ENCODE results near the gene PRIM1.
"Not testable (repeated sequence)": the region's sequence is repeated elsewhere in the genome, so short reads cannot be mapped to it uniquely, and the experiment has no call there.

PRIM1 gene

DNA sequence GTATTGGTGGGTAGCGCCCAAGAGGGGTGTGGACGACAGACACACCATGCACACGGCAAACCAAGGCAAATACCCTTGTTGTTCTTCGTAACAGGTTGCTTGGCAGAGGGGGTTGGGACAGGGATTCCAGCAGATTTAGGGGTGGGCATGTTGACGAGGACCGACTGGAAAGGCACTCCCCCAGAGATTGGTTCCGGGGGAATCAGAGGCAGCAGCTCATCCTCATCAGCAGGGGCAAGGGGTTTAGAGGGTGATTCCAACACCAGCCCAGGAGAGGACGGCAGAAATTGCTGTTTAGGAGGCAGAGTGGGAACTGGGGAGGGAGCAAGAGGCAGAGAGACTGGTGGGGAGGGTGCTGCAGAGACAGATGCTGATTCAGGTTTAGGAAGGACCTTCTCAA lies 36.3 kb downstream of the PRIM1 start:
- no peak overlapping the region for H3K4me3 ChIP-seq (ENCODE audit: low read depth, low read length)
- H3K9ac ChIP-seq (ENCODE audit: low read depth, low read length) = no peak overlapping the region
- H3K36me3 ChIP-seq (ENCODE audit: control insufficient read depth, insufficient read depth, low read length) = peaks cover 53% of the 10 kb centered on the region
- H3K4me1 ChIP-seq (ENCODE audit: control insufficient read depth, insufficient read depth, low read length) = peaks cover 12% of the 10 kb centered on the region
- H3K9me3 ChIP-seq (ENCODE audit: control insufficient read depth, insufficient read depth, low read length) = no peaks in the 10 kb centered on the region
- H3K27me3 ChIP-seq (ENCODE audit: control insufficient read depth, insufficient read depth, low read length) = no peaks in the 10 kb centered on the region

GRCh38 chr12:56714431-56714929 lies 37.6 kb downstream of the PRIM1 start:
- H3K27me3 ChIP-seq (ENCODE audit: control insufficient read depth, insufficient read depth, low read length) = no peaks in the 10 kb centered on the region
- H3K36me3 ChIP-seq (ENCODE audit: control insufficient read depth, insufficient read depth, low read length) = peaks cover 47% of the 10 kb centered on the region
- H3K9ac ChIP-seq (ENCODE audit: low read depth, low read length) = no peak overlapping the region
- no peak overlapping the region for H3K4me3 ChIP-seq (ENCODE audit: low read depth, low read length)
- no peaks in the 10 kb centered on the region for H3K9me3 ChIP-seq (ENCODE audit: control insufficient read depth, insufficient read depth, low read length)
- peaks cover 7% of the 10 kb centered on the region for H3K4me1 ChIP-seq (ENCODE audit: control insufficient read depth, insufficient read depth, low read length)

DNA sequence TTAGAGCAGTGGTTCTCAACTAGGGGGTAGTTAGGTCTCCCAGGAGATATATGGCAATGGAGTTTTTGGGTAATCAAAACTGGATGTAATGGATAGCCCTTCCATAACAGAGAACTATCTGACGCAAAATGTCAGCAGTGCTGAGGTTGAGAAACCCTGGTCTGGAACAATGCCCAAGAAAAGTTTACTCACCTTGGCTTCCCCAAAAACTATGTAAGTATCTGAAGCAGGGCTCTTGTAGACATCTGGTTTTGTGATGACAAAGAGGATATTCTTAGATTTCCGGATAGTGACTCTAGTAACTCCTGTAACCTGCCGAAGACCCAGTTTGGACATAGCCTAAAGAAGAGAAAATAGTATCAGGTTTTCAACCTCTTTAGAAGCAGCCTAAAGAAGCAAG lies 38.8 kb downstream of the PRIM1 start:
- Histone ChIP-seq H3K4me3 (ENCODE audit: low read depth, low read length) (no peak overlapping the region), H3K36me3 (ENCODE audit: control insufficient read depth, insufficient read depth, low read length) (peaks cover 42% of the 10 kb centered on the region), H3K4me1 (ENCODE audit: control insufficient read depth, insufficient read depth, low read length) (no peaks in the 10 kb centered on the region), H3K9me3 (ENCODE audit: control insufficient read depth, insufficient read depth, low read length) (no peaks in the 10 kb centered on the region), H3K9ac (ENCODE audit: low read depth, low read length) (no peak overlapping the region), H3K27me3 (ENCODE audit: control insufficient read depth, insufficient read depth, low read length) (no peaks in the 10 kb centered on the region)

GRCh38 chr12:56709759-56710376 lies 42.3 kb downstream of the PRIM1 start:
- Histone ChIP-seq H3K4me1 (ENCODE audit: control insufficient read depth, insufficient read depth, low read length) (no peaks in the 10 kb centered on the region), H3K9me3 (ENCODE audit: control insufficient read depth, insufficient read depth, low read length) (no peaks in the 10 kb centered on the region), H3K4me3 (ENCODE audit: low read depth, low read length) (no peak overlapping the region), H3K27me3 (ENCODE audit: control insufficient read depth, insufficient read depth, low read length) (no peaks in the 10 kb centered on the region), H3K36me3 (ENCODE audit: control insufficient read depth, insufficient read depth, low read length) (peaks cover 31% of the 10 kb centered on the region), H3K9ac (ENCODE audit: low read depth, low read length) (no peak overlapping the region)

DNA sequence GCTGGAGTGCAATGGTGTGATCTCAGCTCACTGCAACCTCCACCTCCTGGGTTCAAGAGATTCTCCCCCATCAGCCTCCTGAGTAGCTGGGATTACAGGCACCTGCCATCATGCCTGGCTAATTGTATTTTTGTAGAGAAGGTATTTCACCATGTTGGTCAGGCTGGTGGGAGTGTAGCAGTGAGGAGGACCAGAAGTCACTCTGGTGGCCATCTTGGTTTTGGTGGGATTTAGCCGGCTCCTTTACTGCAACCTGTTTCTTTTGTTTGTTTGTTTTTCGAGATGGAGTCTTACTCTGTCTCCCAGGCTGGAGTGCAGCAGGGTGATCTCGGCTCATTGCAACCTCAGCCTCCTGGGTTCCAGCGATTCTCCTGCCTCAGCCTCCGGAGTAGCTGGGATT lies 47.6 kb downstream of the PRIM1 start:
- not testable (repeated sequence) for H3K4me1 ChIP-seq (ENCODE audit: control insufficient read depth, insufficient read depth, low read length); H3K4me3 ChIP-seq (ENCODE audit: low read depth, low read length); H3K27me3 ChIP-seq (ENCODE audit: control insufficient read depth, insufficient read depth, low read length); H3K36me3 ChIP-seq (ENCODE audit: control insufficient read depth, insufficient read depth, low read length); H3K9me3 ChIP-seq (ENCODE audit: control insufficient read depth, insufficient read depth, low read length); H3K9ac ChIP-seq (ENCODE audit: low read depth, low read length)

GRCh38 chr12:56699020-56699661 lies 53.0 kb downstream of the PRIM1 start:
- Histone ChIP-seq H3K4me1 (ENCODE audit: control insufficient read depth, insufficient read depth, low read length) (peaks cover 6% of the 10 kb centered on the region), H3K9me3 (ENCODE audit: control insufficient read depth, insufficient read depth, low read length) (no peaks in the 10 kb centered on the region), H3K36me3 (ENCODE audit: control insufficient read depth, insufficient read depth, low read length) (no peaks in the 10 kb centered on the region), H3K27me3 (ENCODE audit: control insufficient read depth, insufficient read depth, low read length) (no peaks in the 10 kb centered on the region), H3K4me3 (ENCODE audit: low read depth, low read length) (no peak overlapping the region), H3K9ac (ENCODE audit: low read depth, low read length) (no peak overlapping the region)

GRCh38 chr12:56695327-56696101 lies 56.6 kb downstream of the PRIM1 start:
- no peaks in the 10 kb centered on the region for H3K36me3 ChIP-seq (ENCODE audit: control insufficient read depth, insufficient read depth, low read length)
- no peaks in the 10 kb centered on the region for H3K9me3 ChIP-seq (ENCODE audit: control insufficient read depth, insufficient read depth, low read length)
- no peak overlapping the region for H3K4me3 ChIP-seq (ENCODE audit: low read depth, low read length)
- H3K27me3 ChIP-seq (ENCODE audit: control insufficient read depth, insufficient read depth, low read length) = no peaks in the 10 kb centered on the region
- H3K4me1 ChIP-seq (ENCODE audit: control insufficient read depth, insufficient read depth, low read length) = peaks cover 4% of the 10 kb centered on the region
- no peak overlapping the region for H3K9ac ChIP-seq (ENCODE audit: low read depth, low read length)

DNA sequence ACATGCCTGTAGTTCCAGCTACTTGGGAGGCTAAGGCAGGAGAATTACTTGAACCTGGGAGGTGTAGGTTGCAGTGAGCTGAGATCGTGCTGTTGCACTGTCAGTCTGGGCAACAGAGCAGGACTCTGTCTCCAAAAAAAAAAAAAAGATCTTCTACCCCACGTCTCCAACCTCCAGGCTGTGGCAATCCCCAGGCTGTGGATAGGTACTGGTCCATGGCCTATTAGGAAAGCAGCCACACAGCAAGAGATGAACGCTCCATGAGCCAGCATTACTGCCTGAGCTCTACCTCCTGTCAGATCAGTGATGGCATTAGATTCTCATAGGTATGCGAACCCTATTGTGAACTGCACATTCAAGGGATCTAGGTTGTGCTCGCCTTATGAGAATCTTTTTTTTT lies 58.0 kb downstream of the PRIM1 start:
- Histone ChIP-seq H3K36me3 (ENCODE audit: control insufficient read depth, insufficient read depth, low read length) (no peaks in the 10 kb centered on the region), H3K9ac (ENCODE audit: low read depth, low read length) (no peak overlapping the region), H3K4me3 (ENCODE audit: low read depth, low read length) (no peak overlapping the region), H3K27me3 (ENCODE audit: control insufficient read depth, insufficient read depth, low read length) (no peaks in the 10 kb centered on the region), H3K4me1 (ENCODE audit: control insufficient read depth, insufficient read depth, low read length) (peaks cover 4% of the 10 kb centered on the region), H3K9me3 (ENCODE audit: control insufficient read depth, insufficient read depth, low read length) (no peaks in the 10 kb centered on the region)

GRCh38 chr12:56688846-56689109 lies 63.3 kb downstream of the PRIM1 start:
- Histone ChIP-seq H3K9ac (ENCODE audit: low read depth, low read length) (peak overlapping the region; percentile 95), H3K9me3 (ENCODE audit: control insufficient read depth, insufficient read depth, low read length) (no peaks in the 10 kb centered on the region), H3K4me1 (ENCODE audit: control insufficient read depth, insufficient read depth, low read length) (no peaks in the 10 kb centered on the region), H3K36me3 (ENCODE audit: control insufficient read depth, insufficient read depth, low read length) (peaks cover 8% of the 10 kb centered on the region), H3K4me3 (ENCODE audit: low read depth, low read length) (peak overlapping the region; percentile 93), H3K27me3 (ENCODE audit: control insufficient read depth, insufficient read depth, low read length) (no peaks in the 10 kb centered on the region)

GRCh38 chr12:56688129-56688845 lies 63.8 kb downstream of the PRIM1 start, which contains the start of gene PTGES3:
Gene PTGES3 (minus strand): TSS chr12:56688284. CDS start chr12:56687999, 285 bp downstream.
- Histone ChIP-seq H3K9me3 (ENCODE audit: control insufficient read depth, insufficient read depth, low read length) (no peaks in the 10 kb centered on the region), H3K9ac (ENCODE audit: low read depth, low read length) (peak within 1 kb of the TSS; percentile 100)

DNA sequence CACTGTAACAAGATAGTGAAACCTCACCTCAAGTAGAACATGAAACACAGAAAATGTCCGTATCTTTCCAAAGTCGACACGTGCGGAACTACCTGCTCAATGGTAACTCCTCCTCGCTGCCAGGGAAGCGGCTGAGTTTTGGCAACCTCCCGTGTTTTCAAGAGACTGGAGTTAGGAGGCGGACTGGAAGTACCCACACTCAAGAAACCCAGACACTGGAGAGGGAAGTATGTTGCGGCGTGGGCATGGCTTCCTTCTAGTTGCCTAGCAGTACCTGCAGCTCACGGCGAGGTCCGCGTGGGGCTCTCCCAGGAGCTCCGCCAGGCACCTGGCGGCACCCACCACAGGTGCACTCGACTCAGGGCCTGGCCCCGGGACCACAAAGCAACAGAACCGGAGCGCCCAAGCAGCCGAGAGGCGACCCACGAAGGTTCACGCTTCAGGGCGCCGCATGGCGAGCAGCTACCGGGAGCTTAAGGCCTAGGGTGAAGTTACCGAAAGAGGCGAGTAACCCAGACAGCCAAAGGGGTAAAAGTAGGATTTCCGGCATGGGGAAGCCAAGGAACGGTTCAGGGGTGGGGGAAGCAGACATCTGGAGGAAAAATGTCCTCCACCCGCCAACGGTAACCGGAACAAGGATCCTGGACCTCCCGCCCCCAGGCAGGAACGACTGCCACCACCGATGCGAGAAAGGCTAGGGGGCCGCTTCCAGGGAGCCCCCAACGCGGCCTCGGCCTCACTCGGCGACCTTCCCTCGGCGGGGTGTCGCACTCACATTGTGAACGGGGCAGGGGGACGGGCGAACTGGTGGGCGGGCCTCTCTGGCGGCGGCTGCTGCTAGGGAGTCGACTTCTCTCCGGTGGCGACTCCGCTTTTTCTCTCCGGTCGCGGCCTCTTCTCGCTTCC lies 64.6 kb downstream of the PRIM1 start:
- Histone ChIP-seq H3K9ac (ENCODE audit: low read depth, low read length) (peak overlapping the region; percentile 100), H3K36me3 (ENCODE audit: control insufficient read depth, insufficient read depth, low read length) (peaks cover 8% of the 10 kb centered on the region), H3K4me1 (ENCODE audit: control insufficient read depth, insufficient read depth, low read length) (no peaks in the 10 kb centered on the region), H3K27me3 (ENCODE audit: control insufficient read depth, insufficient read depth, low read length) (no peaks in the 10 kb centered on the region), H3K4me3 (ENCODE audit: low read depth, low read length) (peak overlapping the region; percentile 100), H3K9me3 (ENCODE audit: control insufficient read depth, insufficient read depth, low read length) (no peaks in the 10 kb centered on the region)

More at GRCh38 chr12:56688129-56688845, 63.8 kb downstream of the PRIM1 start, which contains the start of gene PTGES3:
- Histone ChIP-seq H3K27me3 (ENCODE audit: control insufficient read depth, insufficient read depth, low read length) (no peaks in the 10 kb centered on the region), H3K4me1 (ENCODE audit: control insufficient read depth, insufficient read depth, low read length) (no peaks in the 10 kb centered on the region), H3K4me3 (ENCODE audit: low read depth, low read length) (peak within 1 kb of the TSS; percentile 100), H3K36me3 (ENCODE audit: control insufficient read depth, insufficient read depth, low read length) (peaks cover 8% of the 10 kb centered on the region)
